Measurements from ENCODE around the gene CCDC30.
"Not testable (repeated sequence)": the region's sequence is repeated elsewhere in the genome, so short reads cannot be mapped to it uniquely, and the experiment has no call there.

Gene CCDC30

DNA sequence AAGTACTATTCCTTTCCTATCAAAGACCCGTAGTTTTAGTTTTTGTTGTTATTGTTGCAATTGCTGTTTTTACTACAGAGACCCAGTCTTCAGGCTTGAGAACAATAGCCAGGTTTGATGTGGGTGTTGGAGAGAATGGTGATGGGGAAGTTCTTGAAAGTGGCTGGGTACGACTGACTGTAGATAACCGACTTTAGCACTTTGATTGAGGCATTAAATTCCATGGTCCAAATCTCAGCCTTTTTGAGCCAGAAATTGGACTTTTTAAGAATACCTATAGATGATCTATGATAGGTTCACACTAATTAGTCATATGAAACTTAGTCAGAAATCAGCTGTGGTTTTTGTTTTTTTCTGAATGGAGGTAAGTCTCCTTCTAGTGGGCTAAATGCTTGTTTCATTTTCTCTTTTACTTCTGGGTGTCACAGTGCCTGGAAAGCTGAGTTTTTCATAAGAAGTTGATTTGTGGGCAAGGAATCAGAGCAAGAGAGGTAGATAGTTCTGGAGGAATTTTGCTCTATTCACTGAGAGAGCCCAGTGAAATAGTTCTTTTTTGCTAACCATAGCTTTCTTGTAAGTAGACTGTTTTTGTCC lies 197.9 kb downstream of the CCDC30 start:
- no peak for DNase-seq

DNA sequence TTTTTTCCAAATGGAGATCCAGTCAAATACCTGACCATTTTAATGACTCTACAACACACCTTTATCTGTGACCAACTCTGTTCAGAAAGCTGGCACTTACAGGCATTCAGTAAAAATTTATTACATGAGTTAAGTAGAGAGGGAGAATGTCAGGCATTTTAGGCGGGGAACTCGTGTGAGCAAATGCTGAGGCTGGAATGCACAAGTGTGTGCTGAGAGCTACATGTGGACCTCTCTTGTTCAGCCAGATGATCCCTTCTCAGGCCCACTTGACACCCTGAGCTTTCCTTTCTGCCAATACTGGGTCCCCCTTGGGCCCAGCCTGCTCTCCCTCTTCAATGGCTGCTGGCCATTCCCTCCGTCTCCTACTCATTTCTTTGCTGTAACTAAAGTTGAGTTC lies 206.8 kb downstream of the CCDC30 start:
- DNase-seq: no peak

DNA sequence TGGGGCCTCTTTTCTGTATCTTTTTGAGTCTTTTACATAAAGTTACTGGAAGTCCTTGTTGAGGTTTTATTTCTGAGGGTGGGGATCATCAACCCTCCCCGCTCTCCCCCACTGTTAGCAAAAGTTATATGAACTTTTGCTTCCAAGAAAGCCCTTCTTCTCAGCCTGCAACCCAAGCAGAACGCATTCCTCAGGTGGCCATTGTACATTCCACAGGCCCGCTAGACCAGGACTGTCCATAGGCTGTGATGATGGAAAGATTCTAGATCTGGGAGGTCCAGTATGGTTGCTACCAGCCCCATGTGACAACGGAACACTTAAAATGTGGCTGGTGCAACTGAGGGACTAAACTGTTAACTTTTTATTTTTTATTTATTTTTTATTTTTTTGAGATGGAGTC lies 207.3 kb downstream of the CCDC30 start:
- DNase-seq: no peak

DNA sequence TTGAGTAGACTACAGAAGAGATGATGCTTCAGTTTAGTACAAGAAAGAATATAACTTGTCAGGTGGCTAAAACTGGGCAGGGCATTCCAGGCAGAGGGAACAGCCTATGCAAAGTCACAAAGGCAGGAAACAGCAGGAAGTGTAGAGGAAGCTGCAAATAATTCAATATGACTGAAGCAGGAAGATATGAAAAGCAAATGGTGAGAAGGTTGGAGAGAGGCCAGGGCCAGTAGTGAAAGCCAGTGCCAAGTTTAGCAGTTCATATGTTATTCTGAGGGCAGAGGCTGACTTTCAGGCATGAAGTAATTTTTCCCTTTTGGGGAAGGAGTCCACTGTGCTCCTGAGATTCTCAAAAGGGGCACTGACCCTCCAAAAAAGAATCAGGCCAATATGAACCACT lies 211.1 kb downstream of the CCDC30 start:
- DNase-seq: no peak

DNA sequence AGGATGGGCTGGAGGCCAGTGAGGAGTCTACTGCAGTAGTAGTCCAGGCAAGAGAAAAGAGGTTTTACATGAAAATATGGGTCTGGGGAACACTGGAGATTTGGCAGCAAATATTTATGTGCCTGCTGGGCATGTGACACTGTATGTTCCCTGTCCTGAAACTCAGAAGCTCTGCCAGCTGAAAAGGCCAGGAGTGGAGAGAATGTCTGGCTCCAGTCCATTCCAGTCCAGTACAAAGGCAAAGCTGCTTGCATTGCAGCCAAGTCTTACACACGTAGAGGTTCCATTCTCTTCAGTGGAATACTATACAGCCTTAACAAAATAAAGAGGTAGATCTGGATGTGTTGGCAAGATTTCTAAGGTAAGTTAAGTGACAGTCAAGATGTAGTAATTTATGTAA lies 211.6 kb downstream of the CCDC30 start:
- DNase-seq: no peak

DNA sequence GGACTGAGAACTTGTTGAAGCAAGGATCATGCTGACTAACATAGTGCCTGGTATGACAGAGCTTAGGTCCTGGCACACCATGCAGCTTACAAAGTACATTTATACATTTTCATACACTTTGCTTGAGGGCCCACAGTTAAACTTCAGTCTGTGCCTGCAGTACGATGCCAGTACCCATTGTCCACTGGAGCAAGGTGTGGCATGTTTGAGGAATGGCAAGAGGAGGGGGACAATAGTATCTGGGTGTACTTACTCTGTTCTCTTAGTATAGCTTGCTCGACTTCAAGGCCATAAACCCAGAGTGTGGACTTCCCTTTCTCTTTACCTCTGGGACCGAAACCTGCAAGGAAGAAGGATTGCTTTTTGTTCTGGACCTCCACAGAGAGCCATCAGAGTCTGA lies 212.4 kb downstream of the CCDC30 start:
- no peak for DNase-seq

DNA sequence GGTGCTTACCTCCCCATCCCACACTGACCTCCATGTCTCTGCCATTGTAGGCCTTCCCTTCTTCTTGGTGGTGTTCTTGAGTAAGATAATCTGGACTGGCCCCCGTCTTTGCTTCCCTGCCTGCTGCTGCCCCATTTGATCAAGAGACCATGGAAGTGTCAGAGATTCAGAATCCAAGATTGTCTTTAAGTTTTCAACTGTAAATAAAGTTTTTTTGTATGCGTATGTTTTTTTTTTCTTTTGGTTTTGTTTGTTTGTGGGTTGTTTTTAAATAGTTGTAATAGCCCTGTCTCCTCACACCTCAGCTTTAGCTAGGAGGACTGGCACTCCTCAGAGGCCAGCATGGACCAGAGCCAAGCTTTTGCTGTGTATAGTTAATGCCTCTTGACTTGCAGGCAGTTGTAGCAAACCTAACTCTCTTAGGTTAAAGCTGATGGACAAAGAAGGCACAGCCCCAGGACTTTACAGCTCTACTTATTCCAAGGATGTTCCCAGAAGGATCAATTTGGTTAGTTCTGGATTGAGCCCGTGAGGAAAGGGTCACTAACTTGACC lies 213.5 kb downstream of the CCDC30 start:
- DNase-seq: no peak

DNA sequence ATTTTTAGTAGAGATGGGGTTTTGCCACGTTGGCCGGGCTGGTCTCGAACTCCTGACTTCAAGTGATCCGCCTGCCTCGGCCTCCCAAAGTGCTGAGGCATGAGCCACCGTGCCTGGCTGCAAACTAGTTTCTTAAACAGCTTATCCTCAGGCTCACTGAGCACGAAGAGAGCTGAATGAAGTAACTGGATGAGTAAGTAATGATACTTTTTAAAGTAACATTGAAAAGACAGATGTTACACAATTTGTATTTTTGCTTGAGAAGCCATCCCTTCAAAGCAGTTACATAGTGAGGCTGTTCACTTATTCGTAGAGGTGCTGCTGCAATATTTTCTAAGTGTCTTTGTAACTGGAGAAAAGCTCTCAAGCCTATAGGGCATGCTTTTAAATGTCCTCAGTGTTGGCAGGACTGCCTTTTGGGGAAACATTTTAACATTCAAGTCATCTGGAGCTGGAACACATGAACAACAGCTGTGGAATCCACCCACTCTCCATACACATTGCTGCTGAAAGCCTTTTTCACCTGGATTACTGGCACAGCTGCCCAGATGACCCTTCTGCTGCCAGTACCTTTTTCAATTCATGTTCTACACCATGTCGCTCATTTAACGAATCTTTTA lies 216.4 kb downstream of the CCDC30 start:
- DNase-seq: no peak

DNA sequence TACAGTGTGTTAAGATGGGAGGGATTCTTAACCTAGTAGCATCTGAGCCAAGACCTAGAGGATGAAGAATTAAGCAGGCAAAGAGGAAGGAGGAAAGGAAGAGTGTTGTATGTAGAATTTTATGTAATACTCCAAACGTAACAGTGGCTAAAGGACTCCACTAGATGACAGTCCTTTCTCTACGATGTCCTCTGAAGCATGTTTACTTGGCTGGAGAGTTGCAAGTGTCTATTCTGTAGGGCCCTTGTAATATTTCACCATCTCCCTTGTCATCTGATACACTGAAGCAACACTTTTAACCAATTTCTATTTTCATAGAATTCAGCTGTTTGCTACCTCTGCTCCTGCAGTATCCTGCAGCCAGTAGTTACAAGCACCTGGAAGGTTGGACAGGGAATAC lies 217.0 kb downstream of the CCDC30 start:
- DNase-seq: no peak

DNA sequence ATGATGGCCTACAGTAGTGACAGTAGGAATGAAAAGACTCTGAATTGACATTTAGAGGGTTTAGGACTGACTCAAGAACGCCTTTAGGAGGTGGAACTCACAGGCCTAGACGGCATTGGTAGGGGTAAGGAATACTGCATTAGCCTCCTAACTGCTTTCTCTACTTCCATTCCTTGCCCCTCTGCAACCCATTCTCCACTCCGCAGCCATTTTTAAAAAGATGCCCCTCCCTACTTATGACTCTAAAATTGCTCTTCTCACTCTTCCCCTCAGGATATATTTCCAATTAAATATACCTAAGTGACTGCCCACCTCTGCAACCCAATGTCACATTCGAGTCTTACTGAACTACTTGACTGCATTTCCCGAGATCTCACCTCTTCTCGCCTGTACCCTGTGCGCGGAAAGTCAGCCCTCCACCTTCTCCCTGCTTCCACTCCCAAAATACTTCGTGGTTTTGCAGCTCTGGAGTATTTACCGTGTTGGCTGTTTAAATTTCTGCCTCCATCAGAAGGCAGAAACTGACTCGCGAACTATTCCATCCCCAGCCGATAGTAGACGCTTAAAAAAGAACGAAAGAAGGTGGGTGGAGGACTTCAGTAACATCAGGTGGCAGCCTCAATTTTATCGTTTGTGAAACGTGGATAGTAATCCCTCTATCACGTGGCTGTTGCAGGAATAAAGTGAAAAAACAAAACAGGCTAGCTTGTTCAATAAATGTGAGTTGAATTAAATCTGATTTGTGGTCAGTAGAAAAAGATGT lies 218.0 kb downstream of the CCDC30 start:
- DNase-seq: peak; percentile 9

DNA sequence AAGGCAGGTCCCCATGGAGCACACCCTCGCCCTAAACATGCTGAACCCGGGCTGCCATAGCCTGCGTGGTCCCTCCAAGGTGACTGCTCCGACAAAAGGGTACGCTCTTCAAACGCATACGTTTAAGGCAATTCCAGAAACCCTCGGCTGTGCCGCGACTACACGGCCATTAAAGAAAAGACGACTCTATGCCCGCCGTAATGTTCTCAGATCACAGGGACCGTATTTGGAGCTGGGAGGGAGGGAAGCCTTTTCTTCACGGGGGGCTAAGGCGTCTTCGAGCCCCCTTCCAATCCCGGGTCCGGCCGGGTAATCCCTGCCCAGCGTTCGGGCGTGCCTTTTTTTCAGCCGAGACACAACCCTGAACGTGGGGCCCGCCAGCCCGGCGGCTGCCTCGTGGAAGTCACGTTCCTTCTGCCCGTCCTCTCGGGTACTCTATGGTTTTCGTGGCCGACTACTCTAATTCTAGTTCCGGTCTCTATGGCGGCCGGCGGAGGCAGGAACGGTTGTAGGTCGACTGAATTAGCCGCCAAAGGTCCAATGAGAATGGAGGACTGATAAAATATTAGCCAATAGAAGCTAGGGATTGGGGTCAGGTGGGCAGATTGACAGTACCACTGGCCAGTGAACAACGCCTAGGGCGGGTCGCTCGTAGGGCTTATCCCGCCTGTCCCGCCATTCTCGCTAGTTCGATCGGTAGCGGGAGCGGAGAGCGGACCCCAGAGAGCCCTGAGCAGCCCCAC lies 218.8 kb downstream of the CCDC30 start, which contains the start of gene YBX1:
Gene YBX1 (plus strand): TSS at position 678 of the 743 bp plus-strand sequence. CDS start 148 bp downstream, outside the sequence.
- peak; percentile 97 for DNase-seq

DNA sequence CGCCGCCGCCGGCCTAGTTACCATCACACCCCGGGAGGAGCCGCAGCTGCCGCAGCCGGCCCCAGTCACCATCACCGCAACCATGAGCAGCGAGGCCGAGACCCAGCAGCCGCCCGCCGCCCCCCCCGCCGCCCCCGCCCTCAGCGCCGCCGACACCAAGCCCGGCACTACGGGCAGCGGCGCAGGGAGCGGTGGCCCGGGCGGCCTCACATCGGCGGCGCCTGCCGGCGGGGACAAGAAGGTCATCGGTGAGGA lies 219.3 kb downstream of the CCDC30 start:
- not testable (repeated sequence) for DNase-seq

DNA sequence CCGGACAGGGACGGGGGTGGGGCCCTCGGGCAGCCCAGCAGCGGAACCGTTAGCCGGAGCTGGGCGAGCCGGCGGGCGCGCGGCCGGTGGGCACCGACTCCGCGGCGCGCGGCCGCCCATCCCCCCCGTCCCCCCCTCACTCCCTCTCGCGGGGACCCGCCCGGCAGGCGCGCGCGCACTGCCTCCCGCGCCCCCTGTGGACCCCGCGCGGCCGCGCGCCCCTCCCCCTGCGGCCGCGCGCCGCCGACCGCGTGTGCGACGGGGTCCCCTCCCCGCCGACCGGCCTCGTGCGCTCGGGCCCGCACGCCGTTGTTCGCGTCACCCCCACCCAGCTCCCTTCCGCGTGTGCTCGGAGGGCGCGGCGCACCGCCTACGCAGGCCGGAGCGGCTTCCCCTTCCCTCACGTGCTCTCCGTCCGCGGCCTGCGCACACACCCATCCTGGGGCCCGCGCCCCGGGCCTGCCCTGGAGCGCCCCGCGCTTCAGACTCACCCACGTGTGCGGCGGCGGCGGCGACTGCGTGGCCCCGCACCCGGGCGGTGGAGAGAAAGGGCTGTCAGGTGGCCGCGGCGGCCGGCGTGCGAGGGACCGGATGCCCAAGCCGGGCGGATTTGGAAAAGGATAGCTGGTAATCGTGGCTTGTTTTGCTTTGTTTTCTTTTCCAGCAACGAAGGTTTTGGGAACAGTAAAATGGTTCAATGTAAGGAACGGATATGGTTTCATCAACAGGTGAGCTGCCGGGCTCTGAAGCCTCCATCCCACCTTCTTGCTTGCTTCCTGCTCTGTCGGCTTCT lies 219.8 kb downstream of the CCDC30 start:
- peak; percentile 31 for DNase-seq

DNA sequence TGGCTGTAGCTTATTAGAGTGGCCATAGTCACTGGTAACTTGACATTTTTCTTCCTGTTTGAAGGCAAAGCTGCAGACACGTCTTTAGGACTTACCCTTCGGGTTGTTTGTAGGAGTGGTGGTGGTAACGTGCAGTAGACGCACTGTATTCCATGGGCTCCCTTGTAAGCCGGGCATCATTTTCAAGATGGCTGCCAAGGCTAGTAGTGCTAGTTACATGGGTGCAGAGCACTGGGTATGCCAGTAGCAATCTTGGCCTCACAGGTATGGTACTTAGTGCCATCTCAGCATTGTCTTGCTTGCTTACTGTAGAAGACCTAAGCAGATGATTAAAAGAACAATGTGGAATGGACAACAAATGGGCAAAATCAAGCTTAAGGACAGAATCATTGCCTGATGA lies 221.1 kb downstream of the CCDC30 start:
- no peak for DNase-seq

DNA sequence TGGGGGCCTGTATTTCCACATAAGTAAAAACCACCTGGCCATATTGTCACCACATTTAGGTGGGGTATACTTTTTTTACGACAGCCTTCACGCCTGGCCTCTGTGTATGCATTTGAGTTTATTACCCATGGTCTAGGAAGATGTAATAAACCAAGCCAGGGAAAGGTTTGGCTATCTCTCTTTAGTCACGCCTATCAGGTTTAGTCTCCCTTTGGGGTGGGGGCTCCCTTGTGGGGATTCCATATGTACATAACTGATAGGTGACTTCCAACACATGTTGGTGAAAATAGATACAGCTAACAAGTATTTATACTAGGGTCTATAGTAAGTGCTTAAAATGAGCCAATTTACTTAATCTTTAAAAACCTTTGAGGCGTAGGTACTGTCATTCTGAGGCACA lies 223.3 kb downstream of the CCDC30 start:
- DNase-seq: no peak

DNA sequence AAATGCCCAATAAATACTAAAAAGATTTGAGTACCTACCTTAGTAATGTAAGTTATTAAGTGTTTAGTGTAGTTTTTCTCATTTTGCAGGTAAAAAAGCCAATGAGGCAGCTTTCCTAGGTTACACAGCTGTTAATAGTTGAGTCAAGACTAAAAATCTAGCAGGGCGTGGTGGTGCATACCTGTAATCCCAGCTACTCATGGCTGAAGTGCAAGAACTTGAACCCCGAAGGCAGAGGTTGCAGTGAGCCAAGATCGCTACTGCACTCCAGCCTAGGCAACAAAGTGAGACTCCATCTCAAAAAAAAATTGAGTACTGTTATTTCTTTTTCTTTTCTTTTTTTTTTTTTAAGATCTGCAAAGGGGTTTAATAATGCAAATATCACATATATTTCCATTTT lies 226.8 kb downstream of the CCDC30 start:
- no peak for DNase-seq

DNA sequence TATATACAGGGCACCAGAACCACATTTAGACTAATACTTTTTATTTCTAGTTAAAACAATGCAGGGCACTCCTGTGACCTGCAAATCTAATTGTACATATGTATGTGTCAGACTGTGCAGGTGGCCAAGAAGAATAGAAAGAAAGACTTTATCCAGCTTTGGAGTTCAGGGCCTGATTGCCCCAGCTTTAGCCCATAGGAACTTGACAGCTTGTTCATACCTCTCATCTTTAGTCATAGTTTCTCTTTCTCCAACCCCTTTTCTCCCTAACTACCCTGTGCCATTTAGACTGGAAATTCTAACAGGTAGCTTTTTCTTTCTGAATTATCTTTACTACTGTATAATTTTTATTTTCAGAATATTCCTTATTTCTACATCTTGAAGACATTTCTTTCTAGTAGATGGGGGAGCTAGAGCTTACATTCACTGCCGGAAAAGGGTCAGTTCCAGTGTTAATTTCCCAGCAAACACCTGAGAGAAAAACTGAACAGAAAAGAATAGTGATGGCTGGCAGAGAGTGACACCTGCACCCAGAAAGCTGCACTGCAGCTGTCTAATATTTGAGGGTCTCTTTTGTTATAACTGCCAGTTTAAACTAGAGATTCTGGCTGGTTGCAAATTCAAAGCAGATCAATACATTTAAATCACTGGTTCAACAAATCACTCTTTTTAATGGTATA lies 227.5 kb downstream of the CCDC30 start:
- DNase-seq: no peak

DNA sequence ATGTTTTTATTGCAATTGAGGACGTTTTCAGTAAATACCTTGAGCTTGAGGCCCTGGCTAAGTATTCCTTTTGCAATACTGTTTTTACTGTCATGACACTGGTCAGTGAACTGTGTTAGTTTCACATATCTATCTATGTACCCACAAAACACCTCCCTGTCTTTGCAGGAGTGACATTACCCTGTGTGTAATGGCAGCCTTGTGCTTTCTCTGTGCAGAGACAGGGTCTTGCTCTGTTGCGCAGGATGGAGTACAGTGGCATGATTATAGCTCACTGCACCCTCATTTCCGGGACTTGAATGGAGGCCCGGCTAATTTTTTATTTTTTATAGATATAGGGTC lies 228.0 kb downstream of the CCDC30 start:
- no peak for DNase-seq

DNA sequence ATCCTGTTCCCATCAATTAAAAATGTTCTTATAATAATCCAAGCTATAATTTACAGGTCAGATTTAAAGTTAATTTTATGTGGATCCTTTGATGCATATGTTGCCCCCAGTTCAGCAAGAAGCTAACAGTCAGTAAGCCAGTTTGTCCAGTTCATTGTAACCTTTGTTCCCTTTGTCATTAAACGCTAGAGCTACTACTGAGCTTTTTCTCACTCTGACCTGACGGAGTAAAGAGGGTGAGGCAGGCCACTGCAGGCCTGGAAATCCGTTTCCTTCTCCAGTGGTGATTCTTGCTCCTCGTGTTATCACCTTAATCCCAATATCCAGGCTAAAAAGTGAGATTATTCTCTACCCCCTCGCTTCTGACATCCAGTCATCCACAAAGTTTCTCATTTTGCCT lies 229.4 kb downstream of the CCDC30 start:
- no peak for DNase-seq

DNA sequence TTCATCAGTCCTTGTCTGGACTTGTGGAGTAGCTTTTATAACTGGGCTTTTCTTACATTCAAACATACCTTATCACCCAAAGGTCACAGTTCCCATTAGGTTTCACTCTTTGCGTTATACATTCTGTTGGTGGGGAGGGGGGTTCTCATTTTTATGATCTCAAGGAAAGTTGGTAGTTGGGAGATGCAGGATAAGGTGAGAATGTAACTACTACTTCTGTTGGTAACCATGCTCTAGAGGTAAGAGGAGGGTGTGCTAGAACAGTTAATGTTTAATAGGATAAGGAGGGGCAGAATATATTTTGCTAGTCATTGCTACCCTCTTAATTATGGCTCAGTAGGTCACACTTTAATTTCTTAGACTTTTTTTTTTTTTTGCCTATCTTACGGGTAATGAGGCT lies 229.8 kb downstream of the CCDC30 start:
- DNase-seq: no peak

DNA sequence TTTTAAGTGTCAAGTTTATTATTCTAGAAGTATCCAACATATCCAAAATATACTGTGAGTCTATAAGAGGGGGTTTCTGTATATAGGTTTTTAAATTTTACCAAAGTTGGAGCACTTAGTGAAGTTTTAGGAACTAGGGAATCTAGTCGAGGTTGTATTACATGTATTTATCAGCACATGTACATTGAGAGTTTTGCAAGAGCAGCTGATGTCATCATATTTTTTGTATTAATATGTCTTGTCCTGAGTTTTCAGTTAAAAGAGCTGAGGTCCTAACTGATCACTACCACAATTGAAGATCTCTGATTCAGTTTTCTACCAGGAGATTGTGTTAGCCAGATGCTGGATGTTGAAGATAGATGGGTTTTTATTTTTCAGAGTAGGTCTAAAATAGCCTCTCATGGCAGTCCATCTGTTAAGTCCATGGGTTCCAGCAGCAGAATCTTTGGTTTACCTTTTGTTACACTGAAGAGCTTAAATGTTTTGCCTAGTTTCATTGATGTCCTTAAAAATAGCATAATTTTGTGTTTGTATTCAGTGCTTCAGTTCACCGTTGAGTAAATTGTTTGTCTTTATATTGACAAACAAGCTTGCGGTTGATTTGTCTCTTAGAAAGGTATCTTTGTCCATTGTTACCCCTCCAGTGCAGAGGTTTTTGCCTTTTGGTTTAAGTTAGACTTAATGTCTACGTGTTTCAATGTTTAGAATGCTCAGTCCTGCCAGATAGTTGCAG lies 235.2 kb downstream of the CCDC30 start:
- no peak for DNase-seq

DNA sequence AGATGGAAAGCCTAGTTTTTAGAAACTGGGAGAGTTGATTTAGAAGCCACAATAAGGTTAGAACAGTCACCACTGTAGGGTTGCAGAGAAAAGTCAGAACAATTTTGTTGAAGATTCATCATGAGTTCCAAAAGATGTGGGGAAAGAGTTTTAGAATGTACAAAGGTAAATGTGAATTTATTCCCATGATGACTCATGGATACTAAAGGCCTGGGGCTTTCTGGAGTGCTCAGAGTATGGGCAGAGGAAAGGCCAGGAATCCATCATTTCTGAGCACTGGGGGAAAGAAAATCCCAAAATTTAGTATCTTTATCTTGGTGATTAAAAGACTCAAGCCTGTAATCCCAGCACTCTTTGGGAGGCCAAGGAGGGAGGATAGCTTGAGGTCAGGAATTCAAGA lies 236.9 kb downstream of the CCDC30 start:
- DNase-seq: no peak
